GM18508 (cell line): ENCODE data around the gene FOXD4L3.
"Not testable (repeated sequence)": the region's sequence is repeated elsewhere in the genome, so short reads cannot be mapped to it uniquely, and the experiment has no call there.

ENCODE experiments used
- ATAC-seq: cut with Tn5 transposase; IDR thresholded peaks from one replicate; pipeline ENCODE4 v1.9.1; 2021; ENCODE audit warnings: moderate number of reproducible peaks; ENCODE audit not compliant: insufficient read depth, unreplicated experiment

FOXD4L3 gene

DNA sequence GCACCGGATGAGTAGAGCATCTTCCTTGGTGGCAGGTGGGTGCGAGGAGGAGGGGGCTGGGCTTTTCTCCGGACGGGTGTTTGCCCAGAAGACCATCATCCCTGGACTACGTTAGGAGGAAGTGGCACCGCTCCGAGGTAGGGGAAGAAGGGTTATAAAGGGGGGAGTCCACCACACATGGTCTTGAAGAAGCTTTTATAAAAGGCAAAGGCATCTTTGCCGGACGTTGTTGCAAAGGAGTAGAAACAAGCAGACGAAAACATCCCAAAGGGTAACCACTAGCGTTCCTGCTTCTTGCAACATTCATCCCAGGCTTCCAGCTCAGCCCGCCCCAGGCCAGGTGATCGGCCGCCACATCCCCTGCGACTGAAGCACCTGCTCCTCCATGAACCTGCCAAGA is at the start of gene FOXD4L3:
FOXD4L3 (plus strand) TSS at position 301 of the 400 bp plus-strand sequence; CDS start at position 386, 85 bp downstream.
- ATAC-seq, result not testable (repeated sequence)

DNA sequence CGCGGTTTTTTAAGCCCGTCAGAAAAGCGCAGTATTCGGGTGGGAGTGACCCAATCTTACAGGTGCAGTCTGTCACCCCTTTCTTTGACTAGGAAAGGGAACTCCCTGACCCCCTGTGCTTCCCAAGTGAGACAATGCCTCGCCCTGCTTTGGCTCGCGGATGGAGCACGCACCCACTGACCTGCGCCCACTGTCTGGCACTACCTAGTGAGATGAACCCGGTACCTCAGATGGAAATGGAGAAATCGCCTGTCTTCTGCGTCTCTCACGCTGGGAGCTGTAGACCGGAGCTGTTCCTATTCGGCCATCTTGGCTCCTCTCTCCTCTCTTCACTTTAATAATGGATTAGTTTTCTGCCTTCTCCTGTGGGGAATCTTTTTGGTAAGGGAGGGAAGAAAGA is 21.6 kb upstream of the FOXD4L3 start:
- not testable (repeated sequence) for ATAC-seq

DNA sequence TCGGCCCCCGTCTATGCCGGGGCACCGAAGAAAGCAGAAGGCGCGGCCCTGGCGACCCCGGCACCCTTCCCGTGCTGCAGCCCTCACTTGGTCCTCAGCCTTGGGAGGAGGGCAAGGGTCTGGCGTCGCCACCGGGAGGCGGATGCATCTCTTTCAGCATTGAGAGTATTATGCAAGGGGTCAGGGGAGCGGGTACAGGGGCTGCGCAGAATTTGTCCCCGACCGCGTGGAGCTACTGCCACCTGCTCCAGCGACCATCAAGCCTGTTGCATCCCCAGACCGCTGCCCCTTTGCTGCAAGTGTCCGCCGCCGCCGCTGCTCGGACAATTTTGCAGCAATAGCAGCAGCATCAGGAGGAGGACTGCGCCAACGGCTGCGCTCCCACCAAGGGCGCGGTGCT is 1.1 kb downstream of the FOXD4L3 start:
- not testable (repeated sequence) for ATAC-seq

DNA sequence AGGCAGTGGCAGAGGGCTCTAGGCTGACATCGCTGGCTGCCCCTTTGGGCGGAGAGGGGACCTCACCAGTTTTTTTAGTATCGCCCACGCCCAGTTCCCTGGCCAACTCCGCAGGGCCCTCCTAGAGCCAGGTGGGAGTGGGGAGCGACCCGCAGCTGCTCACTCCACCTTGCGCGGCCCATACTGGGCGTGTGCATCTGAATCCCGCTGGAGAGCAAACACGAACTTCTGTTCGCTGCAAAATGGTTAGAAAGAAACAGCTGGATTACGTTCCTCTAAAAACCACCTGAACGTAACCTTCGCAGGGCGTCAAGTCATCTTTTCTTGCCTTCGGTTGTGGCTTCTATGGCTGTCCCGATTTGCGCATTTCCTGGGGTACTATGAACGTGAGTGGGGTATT is 1.5 kb downstream of the FOXD4L3 start:
- ATAC-seq, result not testable (repeated sequence)

DNA sequence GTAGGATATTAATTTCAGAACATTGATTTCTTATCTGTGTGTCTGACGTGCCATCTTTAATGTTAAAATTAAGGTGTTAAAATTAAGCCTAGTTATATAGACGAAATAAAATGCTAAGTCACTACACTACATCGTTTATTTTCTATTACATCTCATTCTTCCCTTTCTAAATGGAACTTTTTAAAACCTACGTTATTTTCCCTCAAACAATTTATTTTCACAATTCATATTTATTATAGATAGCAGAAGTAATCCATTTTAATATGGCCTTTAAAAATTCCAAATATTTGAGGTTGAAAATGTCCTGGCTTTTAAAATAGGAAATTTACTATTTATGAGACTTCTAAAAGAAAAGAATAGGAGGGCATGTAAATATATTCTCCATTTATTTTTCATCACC is 2.1 kb downstream of the FOXD4L3 start:
- not testable (repeated sequence) for ATAC-seq

DNA sequence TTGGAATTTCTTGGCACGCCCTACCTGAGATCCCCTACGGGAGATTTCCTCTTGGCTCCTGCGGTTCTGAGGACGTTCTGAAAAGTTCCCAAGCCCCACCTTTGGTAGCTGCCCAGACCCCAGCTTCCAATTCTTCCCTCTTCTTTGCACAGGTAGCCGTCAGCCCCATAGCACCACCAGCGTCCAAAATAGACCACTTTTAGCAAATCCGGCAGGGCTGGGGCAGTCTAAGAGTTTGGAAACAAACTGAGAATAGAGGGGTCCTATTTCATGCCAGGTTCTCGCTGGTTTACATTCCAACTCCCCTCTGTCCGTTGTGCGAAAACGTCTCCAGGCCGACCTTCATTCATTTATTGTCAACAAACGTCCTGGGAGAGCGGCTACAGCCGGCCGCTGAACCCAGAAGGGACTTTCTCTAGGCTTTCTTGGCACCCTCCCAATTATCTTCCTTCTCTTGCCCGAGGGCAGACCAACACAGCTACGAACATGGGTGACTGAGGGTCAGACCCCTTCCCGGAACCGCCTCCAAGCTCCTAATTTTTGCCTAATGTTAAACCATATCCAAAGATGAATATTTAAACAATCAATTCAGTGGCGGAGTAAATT is 3.1 kb downstream of the FOXD4L3 start:
- ATAC-seq, result not testable (repeated sequence)

DNA sequence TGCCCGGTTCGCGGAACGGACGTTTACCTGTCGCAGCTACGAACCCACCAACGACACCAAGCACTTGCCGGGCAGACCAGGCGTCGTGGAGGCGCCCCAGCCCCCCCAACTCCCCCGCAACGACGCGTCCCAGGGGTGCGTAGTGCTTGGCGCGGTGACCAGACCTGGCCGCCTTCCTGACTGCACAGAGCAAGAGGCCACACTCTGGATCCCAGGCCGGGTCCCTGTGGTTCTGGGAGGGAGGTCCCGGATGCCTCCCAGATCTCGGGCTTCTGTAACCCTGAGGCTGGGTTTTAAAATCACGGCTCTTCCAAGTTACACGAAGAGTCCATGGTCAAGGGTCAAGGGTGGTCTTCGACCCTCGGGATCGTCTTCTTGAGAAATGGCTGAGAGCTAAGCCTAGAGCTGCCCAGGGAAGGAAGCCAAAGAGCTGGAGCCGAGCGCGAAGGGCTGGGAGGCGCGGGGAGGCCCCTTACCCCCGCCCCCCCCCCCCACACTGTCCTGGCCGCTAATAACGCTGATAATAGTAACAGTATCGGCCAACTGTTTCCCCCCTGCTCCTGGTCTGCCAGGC is 3.8 kb downstream of the FOXD4L3 start:
- ATAC-seq, result not testable (repeated sequence)

DNA sequence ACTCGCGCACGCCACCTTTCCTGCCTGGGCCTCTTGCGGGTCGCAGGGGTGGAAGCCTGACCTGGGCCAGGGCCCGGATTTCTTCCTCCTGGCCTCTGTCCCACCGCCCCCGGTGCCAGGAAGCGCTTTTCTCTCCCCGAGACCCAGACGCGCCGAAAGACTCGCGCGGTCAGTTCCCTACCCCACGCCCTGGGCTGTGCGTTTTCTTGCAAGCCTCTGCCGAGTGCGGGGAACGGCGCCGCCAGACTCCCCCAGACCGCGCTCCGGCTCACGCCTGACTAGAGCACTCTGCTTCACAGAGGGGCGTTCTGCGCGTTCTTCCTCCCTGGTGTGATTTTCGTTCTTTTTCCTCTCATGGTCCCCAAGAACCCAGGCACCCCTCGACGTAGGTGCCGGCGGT is 4.5 kb downstream of the FOXD4L3 start:
- ATAC-seq, result not testable (repeated sequence)

DNA sequence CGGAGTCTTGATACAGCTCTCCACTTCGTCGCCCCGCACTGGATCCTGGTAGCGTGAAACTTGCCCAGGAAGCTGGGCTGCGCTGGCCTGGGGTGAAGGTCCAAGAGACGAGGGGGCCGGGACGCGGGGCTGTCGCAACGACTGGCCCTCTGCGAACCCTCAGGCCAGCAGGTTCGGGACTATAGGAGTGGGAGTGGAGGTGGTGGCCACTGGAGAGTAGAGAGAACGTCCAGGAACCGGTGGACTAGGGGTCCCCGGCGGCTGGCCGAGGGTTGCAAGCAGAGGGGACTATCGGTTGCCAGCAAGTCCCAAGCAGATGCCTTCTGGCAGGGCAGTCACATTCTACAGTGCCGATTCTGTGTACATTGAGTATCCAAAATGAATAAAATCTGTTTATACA is 5.0 kb downstream of the FOXD4L3 start:
- ATAC-seq, result not testable (repeated sequence)

DNA sequence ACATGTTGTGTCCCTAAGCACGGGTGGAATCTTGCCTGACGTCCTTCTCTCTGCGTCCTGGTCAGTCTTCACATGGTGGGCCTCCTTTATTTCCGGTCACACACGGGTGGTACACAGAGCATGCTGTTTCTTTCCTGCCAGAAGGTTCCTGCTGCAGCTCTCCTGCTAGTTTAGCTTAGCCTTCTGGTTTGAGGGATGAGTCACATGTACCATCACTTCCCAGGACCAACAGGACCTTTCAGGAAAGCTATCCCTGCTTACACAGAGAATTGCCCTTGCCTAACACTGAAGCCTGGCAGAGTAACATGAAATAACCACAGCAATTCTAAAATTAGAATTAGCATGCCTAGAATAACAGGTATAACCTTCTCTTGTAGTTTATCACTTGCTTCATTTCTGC is 8.5 kb downstream of the FOXD4L3 start:
- not testable (repeated sequence) for ATAC-seq

DNA sequence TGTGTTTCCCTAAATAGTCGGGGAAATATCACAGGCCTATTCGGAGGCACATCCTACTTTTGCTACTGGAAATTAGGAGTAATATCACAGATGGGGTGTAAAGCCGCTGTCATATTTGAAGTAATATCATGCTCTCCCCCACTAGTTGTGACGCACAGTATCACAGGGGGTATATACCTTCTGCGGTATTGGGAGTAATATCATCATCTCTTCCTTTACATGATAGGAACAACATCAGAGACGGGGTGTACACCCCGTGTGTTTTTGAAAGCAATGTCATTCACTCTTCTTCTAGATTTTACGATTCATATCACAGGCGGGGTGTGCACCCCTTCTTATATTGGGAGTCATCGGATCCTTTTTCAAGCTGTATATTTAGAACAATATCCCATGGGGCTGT is 15.5 kb downstream of the FOXD4L3 start:
- not testable (repeated sequence) for ATAC-seq

DNA sequence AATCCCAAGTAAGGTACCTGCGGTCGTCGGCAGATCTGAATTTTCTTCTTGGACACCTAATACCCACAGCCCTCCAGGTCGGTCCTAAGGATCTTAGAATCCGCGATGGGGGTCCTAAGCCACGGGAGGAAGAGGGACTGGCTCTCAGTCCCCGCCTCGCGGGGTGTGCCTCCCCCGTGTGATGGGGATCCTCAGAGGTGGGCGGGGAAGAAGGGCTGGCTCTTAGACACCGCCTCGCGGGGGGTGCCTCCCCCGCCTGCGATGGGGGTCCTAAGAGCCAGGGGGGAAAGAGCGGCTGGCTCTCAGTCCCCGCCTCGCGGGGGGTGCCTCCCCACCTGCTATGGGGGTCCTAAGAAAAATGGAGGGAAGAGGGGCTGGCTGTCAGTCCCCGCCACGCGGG is 21.1 kb downstream of the FOXD4L3 start:
- ATAC-seq, result not testable (repeated sequence)

DNA sequence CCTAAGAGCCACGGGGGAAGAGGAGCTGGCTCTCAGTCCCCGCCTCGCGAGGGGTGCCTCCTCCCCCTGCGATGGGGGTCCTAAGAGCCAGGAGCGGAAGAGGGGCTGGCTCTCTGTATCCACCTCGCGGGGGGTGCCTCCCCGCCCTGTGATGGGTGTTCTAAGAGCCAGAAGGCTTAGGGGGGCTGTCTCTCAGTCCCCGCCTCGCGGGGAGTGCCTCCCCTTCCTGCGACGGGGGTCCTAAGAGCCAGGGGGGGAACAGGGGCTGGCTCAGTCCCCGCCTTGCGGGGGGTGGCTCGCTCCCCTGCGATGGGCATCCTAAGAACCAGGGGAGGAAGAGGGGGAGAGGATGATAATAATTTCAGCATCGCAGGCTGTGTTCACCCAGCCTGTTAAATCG is 21.9 kb downstream of the FOXD4L3 start:
- ATAC-seq, result not testable (repeated sequence)

DNA sequence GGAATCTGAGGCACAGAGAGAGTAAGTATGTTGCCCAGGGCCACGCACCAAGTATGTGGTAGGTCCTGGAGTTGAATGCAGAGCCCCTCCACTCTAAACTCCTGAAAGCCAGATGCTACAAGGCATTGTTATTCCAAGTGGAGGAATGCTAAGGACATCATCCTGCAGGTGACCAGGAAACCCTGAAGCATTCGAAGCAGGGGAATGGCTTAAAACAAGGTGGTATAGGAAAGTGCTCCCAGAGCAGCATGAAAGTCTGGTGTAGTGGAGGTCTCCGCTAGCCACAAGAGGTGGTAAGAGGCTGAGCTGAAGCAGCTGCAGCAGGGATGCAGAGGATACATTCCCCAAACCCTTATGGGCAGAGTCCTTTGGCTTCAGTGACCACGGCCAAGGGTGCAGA is 26.4 kb downstream of the FOXD4L3 start:
- ATAC-seq, result not testable (repeated sequence)

DNA sequence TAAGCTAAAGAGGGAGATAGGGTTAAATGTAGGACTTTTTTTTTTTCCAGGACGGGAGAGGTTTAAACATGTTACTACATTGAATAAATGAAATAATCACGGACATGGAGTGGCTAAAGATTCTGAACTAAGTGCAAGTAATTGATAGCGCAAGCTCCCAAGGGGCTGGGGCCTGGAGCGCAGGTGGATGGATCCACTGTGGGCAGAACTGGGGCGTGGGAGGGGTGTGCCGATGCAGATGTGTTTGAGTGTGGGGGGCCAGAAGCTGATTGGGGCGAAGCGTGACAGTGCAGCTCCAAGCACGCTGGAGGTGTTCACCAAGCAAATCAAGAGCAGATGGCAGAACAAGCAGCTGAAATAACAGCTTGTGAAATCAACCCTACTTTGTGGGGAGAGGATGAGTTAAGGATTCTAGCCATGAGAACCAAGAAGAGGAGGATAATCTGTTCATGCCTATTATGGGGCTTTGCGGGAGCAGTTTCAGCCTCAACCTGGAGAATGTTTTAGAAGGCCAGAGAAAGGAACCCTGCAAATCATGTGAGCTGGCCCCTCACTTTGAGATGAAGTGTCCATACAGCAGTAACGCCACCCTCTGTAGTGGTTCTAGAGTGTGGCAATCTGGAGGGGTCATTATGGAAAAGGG is 28.0 kb downstream of the FOXD4L3 start:
- not testable (repeated sequence) for ATAC-seq

DNA sequence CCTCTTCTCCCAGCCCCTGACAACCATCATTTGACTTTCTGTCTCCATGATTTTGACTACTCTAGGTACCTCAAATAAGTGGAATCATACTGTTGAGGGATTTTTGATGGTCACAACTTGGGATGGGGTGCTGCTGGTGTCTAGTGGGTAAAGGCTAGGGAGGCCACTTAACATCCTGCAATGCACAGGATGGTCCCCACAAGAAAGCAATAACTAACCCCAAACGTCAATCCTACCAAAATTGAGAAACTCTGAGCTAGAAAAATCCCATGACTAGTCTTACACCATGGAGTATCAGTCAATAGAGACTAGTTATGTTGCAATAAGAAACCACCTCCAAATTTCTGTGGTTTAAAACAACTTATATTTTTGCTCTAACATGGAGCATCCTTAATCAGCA is 29.5 kb downstream of the FOXD4L3 start:
- not testable (repeated sequence) for ATAC-seq

DNA sequence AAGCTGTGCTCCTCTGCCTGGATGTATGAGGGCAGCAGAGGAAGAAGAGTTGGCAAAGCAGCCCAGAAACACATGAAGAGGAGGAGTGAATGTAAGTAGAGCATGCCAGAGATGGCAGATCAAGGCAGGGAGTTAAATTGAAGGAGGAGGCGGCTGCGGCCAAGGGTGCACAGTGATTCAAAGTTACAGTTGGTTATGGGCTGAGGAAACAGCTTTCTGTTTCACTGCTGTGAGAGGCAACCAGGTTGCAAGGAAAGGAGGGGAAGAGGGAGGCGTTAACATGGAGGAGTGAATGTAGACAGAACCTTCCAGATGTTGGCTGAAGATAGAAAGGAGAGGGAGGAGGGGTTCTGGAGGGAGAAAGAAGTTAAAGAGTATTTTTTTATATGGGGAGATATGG is 33.3 kb downstream of the FOXD4L3 start:
- not testable (repeated sequence) for ATAC-seq

DNA sequence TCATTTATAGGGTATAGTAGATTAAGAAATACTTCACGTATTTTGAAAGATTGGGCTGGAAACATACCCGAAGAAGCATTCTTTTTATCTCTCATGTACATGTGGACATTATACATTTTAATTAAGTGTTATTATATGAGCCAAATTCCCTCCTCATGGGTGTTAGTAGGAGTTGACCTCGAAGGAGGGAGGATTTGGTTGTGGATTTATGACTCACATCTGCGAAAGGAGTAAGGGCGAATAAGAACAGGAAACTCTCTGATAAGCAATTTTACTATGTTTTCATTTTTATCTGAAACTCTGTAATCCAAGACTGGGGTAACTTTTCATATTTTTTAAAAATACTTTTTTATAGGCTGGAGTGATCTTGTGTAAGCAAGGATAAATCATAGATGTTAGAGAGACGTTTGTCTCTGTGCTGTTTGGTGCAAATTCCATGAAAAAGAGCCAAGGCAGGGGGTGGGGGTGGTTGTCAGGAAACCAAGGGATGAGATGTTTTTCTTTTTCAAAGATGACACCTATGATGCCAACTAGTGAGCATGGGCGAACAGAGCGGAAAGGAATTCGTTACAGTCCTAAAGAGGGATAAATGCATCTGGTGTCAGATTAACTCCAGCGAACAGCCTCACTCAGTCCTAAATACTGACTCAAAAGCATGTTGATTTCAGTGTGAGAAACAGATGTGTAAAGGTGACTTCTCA is 34.1 kb downstream of the FOXD4L3 start:
- ATAC-seq, result not testable (repeated sequence)

DNA sequence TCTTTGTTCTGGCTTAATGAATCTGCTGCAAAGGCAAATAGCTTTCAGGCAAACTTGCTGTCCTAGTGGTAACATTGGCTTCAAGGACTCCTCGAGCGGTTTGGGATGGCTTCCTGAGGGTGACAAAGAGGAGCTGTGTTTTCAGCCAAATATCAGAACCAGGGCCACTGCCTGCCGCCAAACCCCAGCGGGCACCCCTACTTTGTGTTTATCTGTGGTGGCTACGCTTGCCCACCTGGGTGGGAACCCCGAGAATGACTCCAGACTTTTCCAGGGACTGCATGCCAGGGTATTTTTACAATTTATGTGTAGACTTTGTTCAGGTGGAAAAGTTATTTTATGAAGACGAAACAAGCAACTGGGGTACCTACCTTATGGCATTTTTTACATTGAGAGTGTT is 35.3 kb downstream of the FOXD4L3 start:
- ATAC-seq, result not testable (repeated sequence)

DNA sequence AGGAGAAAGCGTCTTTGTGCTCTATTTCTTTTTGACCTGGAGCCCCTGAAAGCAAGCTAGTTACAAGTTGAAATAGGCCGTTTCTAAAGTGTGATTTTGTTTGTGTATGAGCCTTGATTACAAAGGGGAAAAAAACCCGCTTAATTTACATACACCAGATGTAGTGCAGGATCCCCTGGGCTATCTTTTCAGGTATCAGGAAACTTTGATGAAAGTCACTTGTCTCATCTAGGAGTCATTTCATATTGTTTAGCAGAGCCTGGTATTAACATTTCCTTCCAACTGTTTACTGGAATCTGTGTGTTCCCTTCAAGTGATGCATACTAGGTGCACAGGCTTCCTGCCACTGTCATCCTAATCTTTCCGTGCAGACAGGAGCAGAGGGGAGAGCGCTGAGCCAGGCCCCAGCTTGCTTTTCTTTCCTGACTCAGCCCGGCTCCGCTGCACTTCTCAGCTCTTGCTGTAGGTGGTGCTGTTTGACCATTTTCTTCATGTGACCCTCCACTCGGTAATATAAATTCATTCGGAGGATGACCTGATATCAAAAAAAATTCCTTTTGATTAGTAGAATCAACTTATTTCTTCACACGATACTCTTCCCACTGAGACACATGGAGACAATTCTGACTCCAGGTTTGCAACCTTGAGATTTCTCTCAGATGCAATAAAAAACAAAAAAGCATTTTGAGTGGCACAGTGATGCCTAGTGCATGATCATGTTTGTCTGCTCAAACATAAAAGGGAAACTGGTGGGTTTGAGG is 39.8 kb downstream of the FOXD4L3 start:
- ATAC-seq, result not testable (repeated sequence)
